Activated CD4-positive, alpha-beta T cell treated with anti-CD3 and anti-CD28 coated beads for 36 hours (primary cell): ENCODE measurements around the gene HSFX2. TPM values are rescaled to one million over a fixed set of nuclear protein-coding genes. Genes with fewer than 3 reads are reported as not detected.
"Not testable (repeated sequence)": the region's sequence is repeated elsewhere in the genome, so short reads cannot be mapped to it uniquely, and the experiment has no call there.

Experiments
- ATAC-seq: fragments of 200-7000 bp; cut with Tn5 transposase; one replicate; pipeline ENCODE4 v1.10.0; 2021; ENCODE audit warnings: mild to moderate bottlenecking, moderate library complexity
- CTCF ChIA-PET: fragments of 350-600 bp; sonication (Branson Sonifier 250); formaldehyde crosslinking; loops from one replicate; lab custom pipeline; 2021; ENCODE audit warnings: antibody characterized with exemption; lab: Charles Lee
- POLR2A ChIA-PET: fragments of 350-600 bp; sonication (Branson Sonifier 250); formaldehyde crosslinking; loops from one replicate; lab custom pipeline; 2021; ENCODE audit warnings: antibody characterized with exemption, inconsistent platforms; lab: Charles Lee
- DNase-seq: peaks from one replicate; pipeline ENCODE4 v3.0.0-alpha.2; 2020
- H3K27ac Mint-ChIP-seq: one replicate; pipeline ENCODE4 v1.8.0; 2021; ENCODE audit warnings: mixed read lengths
- H3K27me3 Mint-ChIP-seq: one replicate; pipeline ENCODE4 v1.8.0; 2021; ENCODE audit warnings: mixed read lengths
- H3K36me3 Mint-ChIP-seq: one replicate; pipeline ENCODE4 v1.8.0; 2021; ENCODE audit warnings: low read depth, mixed read lengths
- H3K4me1 Mint-ChIP-seq: one replicate; pipeline ENCODE4 v1.8.0; 2021; ENCODE audit warnings: mixed read lengths
- H3K4me3 Mint-ChIP-seq: one replicate; pipeline ENCODE4 v1.8.0; 2021; ENCODE audit warnings: mild to moderate bottlenecking, moderate library complexity, mixed read lengths
- H3K9me3 Mint-ChIP-seq: one replicate; pipeline ENCODE4 v1.8.0; 2021; ENCODE audit warnings: low read depth, mixed read lengths
- intact Hi-C, 2 experiments: fragments of 100-400 bp; cut with DNase I in 1 of 2; cut with micrococcal nuclease in 1 of 2; formaldehyde crosslinking; loops; one replicate each; pipeline versions ENCODE4 v1.14.2 to v1.15.1; 2022 to 2024; cut with DNase I, micrococcal nuclease
- total RNA-seq, 2 experiments: library from RNA; stranded (reverse); gene quantifications; one replicate each; pipeline ENCODE4 v1.2.3, GENCODE V29; 2021

The HSFX2 gene
- total RNA-seq, 2 experiments from 2014 or later, result not detected

- H3K36me3 Mint-ChIP-seq, POLR2A ChIA-PET, H3K4me1 Mint-ChIP-seq, H3K4me3 Mint-ChIP-seq, H3K27ac Mint-ChIP-seq, intact Hi-C loops, DNase-seq, CTCF ChIA-PET, H3K27me3 Mint-ChIP-seq, H3K9me3 Mint-ChIP-seq, ATAC-seq: not testable (repeated sequence)
These were observed 9.5 kb downstream of the HSFX2 start for GRCh38 chrX:149585631-149586030.

- DNase-seq, H3K9me3 Mint-ChIP-seq, H3K36me3 Mint-ChIP-seq, POLR2A ChIA-PET, CTCF ChIA-PET, H3K27ac Mint-ChIP-seq, H3K27me3 Mint-ChIP-seq, H3K4me3 Mint-ChIP-seq, intact Hi-C loops: not testable (repeated sequence)
- ATAC-seq, result peak; percentile 98
- peaks cover 18% of the 10 kb centered on the region for H3K4me1 Mint-ChIP-seq
These were observed 21.7 kb downstream of the HSFX2 start for GRCh38 chrX:149573456-149573855.

- no peaks in the 10 kb centered on the region for H3K36me3 Mint-ChIP-seq
- H3K9me3 Mint-ChIP-seq, result no peaks in the 10 kb centered on the region
- CTCF ChIA-PET, result no interaction called here
- peak overlapping the region; percentile 55 for H3K27ac Mint-ChIP-seq
- H3K4me3 Mint-ChIP-seq, result no peak overlapping the region
- ATAC-seq (no peak), DNase-seq (no peak)
- peaks cover 18% of the 10 kb centered on the region for H3K4me1 Mint-ChIP-seq
- POLR2A ChIA-PET, result no interaction called here
- H3K27me3 Mint-ChIP-seq, result peaks cover 4% of the 10 kb centered on the region
- intact Hi-C loops, result no loop called here
These were observed 22.4 kb downstream of the HSFX2 start for GRCh38 chrX:149572743-149573142.

GRCh38 chrX:149571770-149572169 lies 23.3 kb downstream of the HSFX2 start:
- Mint-ChIP-seq H3K9me3 (no peaks in the 10 kb centered on the region), H3K36me3 (no peaks in the 10 kb centered on the region), H3K4me3 (no peak overlapping the region), H3K27ac (no peak overlapping the region), H3K27me3 (peaks cover 4% of the 10 kb centered on the region), H3K4me1 (peaks cover 18% of the 10 kb centered on the region)
- ATAC-seq (no peak), DNase-seq (no peak)
- ChIA-PET POLR2A (no interaction called here), CTCF (no interaction called here)
- intact Hi-C loops, result no loop called here

GRCh38 chrX:149570668-149571067 lies 24.4 kb downstream of the HSFX2 start:
- intact Hi-C loops, result no loop called here
- CTCF ChIA-PET, result interaction anchor here (0.6 to 0.8 kb wide), 3 partner anchors 342 to 1870 kb away, joined by 3 to 4 read pairs (median 3); no protein-coding TSS in a partner anchor
- Mint-ChIP-seq H3K9me3 (no peaks in the 10 kb centered on the region), H3K4me3 (no peak overlapping the region), H3K27ac (no peak overlapping the region), H3K36me3 (no peaks in the 10 kb centered on the region), H3K4me1 (peaks cover 18% of the 10 kb centered on the region), H3K27me3 (peaks cover 4% of the 10 kb centered on the region)
- POLR2A ChIA-PET, result no interaction called here
- no peak for DNase-seq
- ATAC-seq, result no peak

GRCh38 chrX:149569770-149570169 lies 25.3 kb downstream of the HSFX2 start:
- no peak for DNase-seq
- no peak overlapping the region for H3K27ac Mint-ChIP-seq
- ChIA-PET CTCF (no interaction called here), POLR2A (interaction anchor here (0.6 kb wide), 1 partner anchor 75 kb away, joined by 3 read pairs; no protein-coding TSS in a partner anchor)
- H3K4me3 Mint-ChIP-seq, result no peak overlapping the region
- intact Hi-C loops, result no loop called here
- peaks cover 4% of the 10 kb centered on the region for H3K27me3 Mint-ChIP-seq
- H3K4me1 Mint-ChIP-seq, result peaks cover 18% of the 10 kb centered on the region
- no peaks in the 10 kb centered on the region for H3K9me3 Mint-ChIP-seq
- H3K36me3 Mint-ChIP-seq, result no peaks in the 10 kb centered on the region
- ATAC-seq, result peak; percentile 37

- DNase-seq, result no peak
- no peak for ATAC-seq
- Mint-ChIP-seq H3K9me3 (no peaks in the 10 kb centered on the region), H3K27me3 (peaks cover 4% of the 10 kb centered on the region), H3K27ac (no peak overlapping the region), H3K4me1 (peaks cover 18% of the 10 kb centered on the region), H3K4me3 (no peak overlapping the region), H3K36me3 (no peaks in the 10 kb centered on the region)
- ChIA-PET POLR2A (no interaction called here), CTCF (no interaction called here)
- intact Hi-C loops, result no loop called here
These were observed 26.3 kb downstream of the HSFX2 start for GRCh38 chrX:149568701-149569296.

- CTCF ChIA-PET, result no interaction called here
These were observed 27.3 kb downstream of the HSFX2 start for GRCh38 chrX:149567621-149568417.

GRCh38 chrX:149563359-149563758 lies 31.8 kb downstream of the HSFX2 start:
- no peaks in the 10 kb centered on the region for H3K36me3 Mint-ChIP-seq
- no peak overlapping the region for H3K4me3 Mint-ChIP-seq
- no peaks in the 10 kb centered on the region for H3K4me1 Mint-ChIP-seq
- intact Hi-C loops, result no loop called here
- H3K27me3 Mint-ChIP-seq, result no peaks in the 10 kb centered on the region
- CTCF ChIA-PET, result no interaction called here
- ATAC-seq (no peak), DNase-seq (no peak)
- H3K9me3 Mint-ChIP-seq, result no peaks in the 10 kb centered on the region
- POLR2A ChIA-PET, result no interaction called here
- no peak overlapping the region for H3K27ac Mint-ChIP-seq

More at GRCh38 chrX:149567621-149568417, 27.3 kb downstream of the HSFX2 start:
- Mint-ChIP-seq H3K36me3 (no peaks in the 10 kb centered on the region), H3K4me1 (peaks cover 16% of the 10 kb centered on the region), H3K27ac (no peak overlapping the region), H3K9me3 (no peaks in the 10 kb centered on the region), H3K4me3 (no peak overlapping the region), H3K27me3 (peaks cover 4% of the 10 kb centered on the region)
- DNase-seq (no peak), ATAC-seq (no peak)
- POLR2A ChIA-PET, result no interaction called here
- intact Hi-C loops, result no loop called here

GRCh38 chrX:149555251-149555650 lies 39.9 kb downstream of the HSFX2 start:
- H3K36me3 Mint-ChIP-seq, DNase-seq, H3K27me3 Mint-ChIP-seq, H3K9me3 Mint-ChIP-seq, ATAC-seq, CTCF ChIA-PET, H3K4me1 Mint-ChIP-seq, POLR2A ChIA-PET, H3K27ac Mint-ChIP-seq, H3K4me3 Mint-ChIP-seq, intact Hi-C loops: not testable (repeated sequence)

GRCh38 chrX:149551939-149552248 lies 43.2 kb downstream of the HSFX2 start:
- DNase-seq, intact Hi-C loops, H3K27me3 Mint-ChIP-seq, H3K4me3 Mint-ChIP-seq, H3K27ac Mint-ChIP-seq, H3K9me3 Mint-ChIP-seq, POLR2A ChIA-PET, CTCF ChIA-PET, H3K4me1 Mint-ChIP-seq, H3K36me3 Mint-ChIP-seq: not testable (repeated sequence)
- peak; percentile 47 for ATAC-seq

- DNase-seq, H3K4me3 Mint-ChIP-seq, CTCF ChIA-PET, POLR2A ChIA-PET, H3K27me3 Mint-ChIP-seq, intact Hi-C loops, H3K27ac Mint-ChIP-seq, H3K4me1 Mint-ChIP-seq, H3K9me3 Mint-ChIP-seq, H3K36me3 Mint-ChIP-seq: not testable (repeated sequence)
- peak; percentile 75 for ATAC-seq
These were observed 43.7 kb downstream of the HSFX2 start for GRCh38 chrX:149551245-149551938.
